Cardiac fibroblast (primary cell): ENCODE results near the gene WDR7.

Experiments used
- DNase-seq, 2 donors: peaks; one replicate each; pipeline versions ENCODE4 v3.0.0 to v3.0.0-alpha.2; 2010; ENCODE audit warnings: low read depth in 2 of 2
- H3K4me3 ChIP-seq, 2 donors: replicated peaks in 1 of 2; 1 replicate in 1 of 2; 2 replicates in 1 of 2; pipeline ENCODE4 v1.5.1; 2011; ENCODE audit warnings: low read depth in 2 of 2, low read length in 2 of 2, mild to moderate bottlenecking in 2 of 2, moderate library complexity in 1 of 2
- CTCF ChIP-seq: IDR thresholded peaks from one replicate; pipeline ENCODE4 v1.5.1; 2011; ENCODE audit warnings: low read depth, mild to moderate bottlenecking, low read length, inconsistent platforms

WDR7 gene

GRCh38 chr18:56878711-56879110 is 227.6 kb downstream of the WDR7 start:
- TF ChIP-seq CTCF = no peak
- no peak overlapping the region for H3K4me3 ChIP-seq
- no peak for DNase-seq

GRCh38 chr18:56884511-56884910 is 233.4 kb downstream of the WDR7 start:
- H3K4me3 ChIP-seq = no peak overlapping the region
- no peak for DNase-seq
- no peak for TF ChIP-seq CTCF

DNA sequence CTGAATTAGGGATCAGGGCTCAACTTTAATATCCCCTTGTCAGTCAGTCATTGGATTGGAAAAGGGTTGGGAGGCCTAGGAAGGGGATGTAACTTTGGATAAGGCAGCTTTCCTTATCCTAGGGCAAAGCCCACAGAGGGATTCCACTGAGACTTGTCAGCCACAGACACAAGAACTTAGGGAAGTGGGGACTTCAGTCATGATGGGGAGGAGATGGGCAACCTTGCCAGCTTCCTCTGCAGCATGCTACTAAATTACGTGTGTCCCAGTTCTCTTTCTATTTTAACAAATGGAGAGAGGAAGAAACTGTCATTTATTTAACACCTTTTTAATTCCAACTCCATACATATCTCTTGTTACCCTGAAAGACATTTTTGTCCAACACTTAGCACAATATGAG is 237.8 kb downstream of the WDR7 start:
- no peak overlapping the region for H3K4me3 ChIP-seq
- no peak for DNase-seq
- TF ChIP-seq CTCF = no peak

GRCh38 chr18:56889621-56890020 is 238.5 kb downstream of the WDR7 start:
- no peak for TF ChIP-seq CTCF
- peak in 1 of 2 donors; percentile 11 for DNase-seq
- H3K4me3 ChIP-seq = no peak overlapping the region

- peak; percentile 57 to 95 for DNase-seq
Observed at GRCh38 chr18:56890632-56891031, 239.5 kb downstream of the WDR7 start.

DNA sequence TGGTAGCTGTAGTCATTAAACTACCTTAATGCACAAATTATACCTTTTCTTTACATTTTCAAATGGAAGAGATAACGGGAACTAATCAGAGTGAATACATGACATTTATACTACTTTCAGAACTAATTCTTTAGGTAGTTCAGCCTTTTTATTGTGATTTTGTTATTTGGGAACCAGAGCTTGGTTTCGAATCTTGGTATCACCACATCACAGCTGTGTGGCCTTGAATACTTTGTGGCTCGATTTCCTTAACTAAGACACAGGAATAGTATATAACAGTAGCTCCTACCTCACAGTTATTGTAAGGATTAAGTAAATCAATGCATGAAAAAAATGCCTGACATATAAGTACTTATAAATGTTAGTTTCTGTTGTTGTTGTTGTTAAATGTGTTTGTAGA is 240.0 kb downstream of the WDR7 start:
- peak in 1 of 2 donors; percentile 28 for DNase-seq
- no peak overlapping the region for H3K4me3 ChIP-seq
- no peak for TF ChIP-seq CTCF

More at GRCh38 chr18:56890632-56891031, 239.5 kb downstream of the WDR7 start:
- TF ChIP-seq CTCF = no peak
- no peak overlapping the region for H3K4me3 ChIP-seq

GRCh38 chr18:56891870-56892269 is 240.7 kb downstream of the WDR7 start:
- DNase-seq = peak in 1 of 2 donors; percentile 13

More at GRCh38 chr18:56891870-56892269, 240.7 kb downstream of the WDR7 start:
- no peak overlapping the region for H3K4me3 ChIP-seq
- TF ChIP-seq CTCF = no peak
